Posterior cingulate gyrus (tissue), 11 donors: ENCODE results near the gene ARHGEF6.

Experiments
- DNase-seq, 10 donors: peaks; one replicate each; pipeline versions ENCODE4 v3.0.0 to v3.0.0-alpha.2; 2020 to 2021; ENCODE audit warnings: mixed read lengths in 3 of 10
- intact Hi-C: fragments of 100-400 bp; cut with DNase I; formaldehyde crosslinking; loops from one replicate; pipeline ENCODE4 v1.15.1; 2023

ARHGEF6 gene

DNA sequence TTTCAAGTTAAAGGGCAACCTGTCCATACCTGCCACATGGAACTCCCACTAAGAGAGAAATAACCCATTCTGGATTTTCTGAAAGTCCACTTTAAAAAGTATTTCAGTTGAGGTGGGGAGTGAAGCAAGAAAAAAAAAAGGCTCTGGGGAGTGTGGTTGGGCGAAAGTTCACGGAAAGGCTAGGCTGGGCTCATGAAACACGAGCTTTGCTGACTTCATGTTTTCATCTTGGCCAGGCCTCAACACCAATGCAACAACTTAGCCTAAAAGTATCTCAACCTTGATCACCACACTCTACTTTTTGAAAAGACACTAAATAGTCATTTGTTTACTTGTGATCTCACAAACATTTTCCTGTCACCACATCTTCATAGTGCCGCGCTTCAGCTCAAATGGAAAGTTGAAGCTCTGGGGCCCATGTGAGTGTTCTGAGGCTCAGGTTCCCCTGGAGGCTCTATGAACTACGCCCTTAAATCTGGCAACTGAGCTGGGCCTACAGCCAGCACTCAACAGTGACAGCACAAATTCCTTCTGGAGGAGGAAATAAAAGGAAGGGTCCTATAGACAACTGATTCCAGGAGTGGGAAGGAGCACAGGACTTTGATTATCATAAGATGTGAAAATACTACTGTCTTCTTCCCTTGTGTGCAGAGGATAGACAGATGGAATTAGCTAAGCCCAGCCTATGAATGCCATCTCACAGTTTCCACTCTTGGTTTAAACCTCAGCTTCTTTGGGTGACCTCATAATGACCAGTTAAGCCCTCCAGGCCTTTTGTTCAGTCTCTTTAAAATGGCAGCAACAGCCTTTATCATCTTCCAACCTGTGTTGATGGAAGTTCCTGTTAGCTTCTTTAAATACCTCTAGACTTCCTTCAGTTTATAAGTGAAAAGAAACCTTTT is 127.7 kb downstream of the ARHGEF6 start:
- intact Hi-C loops, result no loop called here
- no peak for DNase-seq

- intact Hi-C loops, result no loop called here
- DNase-seq, result no peak
Measured at GRCh38 chrX:136650811-136651210, 129.9 kb downstream of the ARHGEF6 start.

- intact Hi-C loops, result no loop called here
- no peak for DNase-seq
Measured at GRCh38 chrX:136647677-136648360, 132.9 kb downstream of the ARHGEF6 start, which contains the start of gene CD40LG. Gene CD40LG (plus strand): TSS chrX:136648158. CDS start chrX:136648249, 91 bp downstream.

DNA sequence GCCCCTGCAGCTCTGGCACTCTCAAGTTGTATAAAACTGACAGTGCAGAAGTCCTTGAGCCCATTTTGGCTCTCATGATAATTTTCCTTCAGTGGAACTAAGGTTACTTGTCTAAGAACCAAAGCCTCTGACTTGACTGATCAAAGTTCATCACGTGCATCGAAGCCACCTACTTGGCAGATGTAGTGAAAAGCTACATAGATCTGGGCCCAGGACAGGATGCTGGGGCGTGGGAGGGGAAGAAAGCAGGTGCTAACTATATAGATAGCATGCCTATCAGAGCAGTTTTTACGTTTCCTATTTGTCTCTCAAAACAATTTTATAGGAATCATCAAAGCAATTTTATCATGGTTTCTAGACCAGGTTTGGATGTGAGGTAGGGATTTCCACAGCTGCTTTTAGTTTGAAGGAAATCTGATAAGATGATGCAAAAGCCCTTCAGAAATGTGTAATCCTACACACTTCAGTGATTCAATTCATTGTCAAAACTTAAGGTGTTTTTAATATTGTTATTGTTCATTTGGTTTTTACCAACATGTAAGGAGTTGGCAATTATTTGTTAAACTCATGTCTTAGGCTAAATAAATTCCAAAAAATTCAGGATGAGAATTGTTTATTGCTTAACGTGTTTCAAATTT is 134.0 kb downstream of the ARHGEF6 start:
- intact Hi-C loops, result no loop called here
- DNase-seq, result no peak

GRCh38 chrX:136643243-136643642 is 137.5 kb downstream of the ARHGEF6 start:
- intact Hi-C loops, result no loop called here
- no peak for DNase-seq

DNA sequence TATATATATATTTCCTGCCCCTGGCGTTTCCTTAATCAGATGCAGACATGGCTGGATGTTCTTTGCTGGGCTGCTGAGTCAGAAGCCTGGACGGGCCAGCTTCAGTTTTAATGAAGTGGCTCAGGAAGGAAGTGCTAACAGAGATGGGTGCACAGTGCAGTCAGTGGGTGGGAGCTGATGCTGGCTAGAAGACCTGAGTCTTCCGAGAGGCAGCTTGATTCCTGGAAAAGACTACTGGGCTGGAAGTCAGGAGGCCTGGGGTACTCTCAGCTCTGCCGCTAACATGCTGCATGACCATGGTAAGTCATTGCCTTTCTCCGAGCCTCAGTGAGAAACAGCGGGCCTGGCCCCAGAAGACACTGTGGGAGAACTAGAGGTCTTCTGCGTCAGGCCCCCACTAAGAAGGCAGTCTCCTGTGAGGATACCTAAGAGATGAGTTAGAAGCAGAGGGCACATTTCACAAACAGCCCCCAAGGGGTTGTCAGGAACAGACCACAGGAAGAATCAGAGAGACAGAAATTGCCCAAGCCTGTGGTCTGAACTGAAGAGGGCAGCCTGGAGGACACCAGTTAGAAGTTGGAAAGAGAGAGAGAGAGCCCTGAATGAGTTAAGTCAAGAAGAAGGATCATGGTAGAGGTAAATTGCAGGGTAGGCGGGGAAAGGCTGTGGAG is 141.1 kb downstream of the ARHGEF6 start:
- no peak for DNase-seq
- intact Hi-C loops, result no loop called here

- intact Hi-C loops, result no loop called here
- DNase-seq, result no peak
Measured at GRCh38 chrX:136636121-136636520, 144.6 kb downstream of the ARHGEF6 start.

DNA sequence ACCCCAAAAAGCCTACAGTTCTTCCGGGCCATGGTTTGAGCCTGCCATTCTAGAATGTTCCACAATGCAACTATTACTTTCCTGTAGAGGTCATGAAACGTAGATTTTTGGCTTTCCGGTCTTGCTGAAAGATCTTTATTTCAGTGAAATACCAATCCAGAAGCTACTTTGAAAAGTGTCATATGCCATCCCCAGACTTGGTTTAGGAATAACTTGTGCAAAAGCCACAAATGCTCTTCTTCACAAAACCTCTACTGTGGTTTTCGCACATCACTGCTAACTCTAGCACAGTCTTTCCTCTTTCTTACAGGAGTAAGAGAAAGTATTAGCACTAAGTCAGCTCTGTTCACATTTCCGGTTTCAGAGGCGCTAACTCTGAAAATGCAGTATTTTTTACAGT is 145.5 kb downstream of the ARHGEF6 start:
- no peak for DNase-seq
- intact Hi-C loops, result no loop called here

DNA sequence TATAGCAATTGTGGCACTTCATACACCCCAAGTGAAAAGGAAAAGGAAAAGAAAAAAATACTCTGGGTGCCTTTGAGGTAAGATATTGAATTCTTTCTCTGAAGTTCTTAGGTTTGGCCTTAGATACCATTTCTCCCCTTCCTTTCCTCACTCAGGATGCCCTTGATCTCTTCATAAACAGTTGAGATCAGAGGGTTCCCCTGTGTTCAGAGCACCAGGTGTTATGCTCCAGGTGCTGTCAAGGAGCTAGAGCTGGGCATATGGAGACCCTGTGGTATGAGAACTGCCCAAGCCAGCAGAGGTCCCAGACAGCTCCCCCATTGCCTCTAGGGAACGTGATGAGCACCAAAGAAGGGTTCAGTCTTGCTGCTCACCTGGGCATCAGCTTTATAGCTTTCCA is 149.9 kb downstream of the ARHGEF6 start:
- no peak for DNase-seq
- intact Hi-C loops, result no loop called here

DNA sequence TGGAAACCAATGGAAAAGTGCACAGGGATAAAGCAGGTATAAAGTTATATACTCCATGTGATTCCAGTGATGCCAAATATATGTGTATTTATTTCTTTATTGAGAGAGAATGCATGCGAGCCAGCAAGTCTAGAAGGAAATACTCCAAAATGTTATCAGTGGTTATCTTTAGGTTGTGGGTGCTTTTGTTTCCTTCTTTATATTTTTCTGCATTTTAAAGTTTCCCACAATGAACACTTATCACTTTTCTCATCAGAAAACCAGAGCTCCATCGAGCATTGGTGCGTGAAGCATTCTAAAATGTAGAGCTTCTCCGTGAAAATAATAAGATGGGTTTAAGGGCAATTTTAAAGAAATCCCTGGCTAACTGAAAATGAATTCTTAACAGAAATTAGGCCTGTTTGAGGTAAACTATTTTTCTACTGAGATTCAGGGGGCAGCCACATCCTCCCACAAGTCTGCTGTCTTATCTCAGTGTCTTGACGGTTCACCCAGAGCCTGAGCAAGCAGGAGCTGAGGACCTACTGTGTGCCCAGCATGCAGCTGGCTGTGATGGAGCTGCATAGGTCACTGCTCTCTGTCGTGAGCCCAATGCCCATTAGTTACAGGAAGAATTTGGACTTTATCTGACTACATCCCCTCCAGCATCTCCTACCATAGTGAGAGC is 151.5 kb downstream of the ARHGEF6 start:
- DNase-seq, result no peak
- intact Hi-C loops, result no loop called here

DNA sequence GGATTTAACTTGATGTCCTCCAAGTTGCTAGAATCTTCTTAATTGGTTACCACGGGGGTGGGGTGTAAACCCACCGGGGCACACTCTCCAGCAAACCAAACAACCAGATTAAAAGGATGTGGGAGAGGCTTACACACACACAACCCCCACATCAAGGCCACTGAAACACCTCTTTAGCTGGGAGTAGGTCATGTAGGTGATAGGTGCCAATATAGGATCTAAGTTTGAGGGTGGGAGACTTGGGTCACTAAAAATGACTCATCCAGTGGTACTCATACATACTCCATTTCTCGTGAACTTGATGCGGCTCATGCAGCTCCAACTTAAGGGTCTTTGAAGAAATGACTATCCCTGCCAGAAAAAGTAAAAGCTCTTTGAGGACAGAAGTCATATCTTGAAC is 153.3 kb downstream of the ARHGEF6 start:
- no peak for DNase-seq
- intact Hi-C loops, result no loop called here

DNA sequence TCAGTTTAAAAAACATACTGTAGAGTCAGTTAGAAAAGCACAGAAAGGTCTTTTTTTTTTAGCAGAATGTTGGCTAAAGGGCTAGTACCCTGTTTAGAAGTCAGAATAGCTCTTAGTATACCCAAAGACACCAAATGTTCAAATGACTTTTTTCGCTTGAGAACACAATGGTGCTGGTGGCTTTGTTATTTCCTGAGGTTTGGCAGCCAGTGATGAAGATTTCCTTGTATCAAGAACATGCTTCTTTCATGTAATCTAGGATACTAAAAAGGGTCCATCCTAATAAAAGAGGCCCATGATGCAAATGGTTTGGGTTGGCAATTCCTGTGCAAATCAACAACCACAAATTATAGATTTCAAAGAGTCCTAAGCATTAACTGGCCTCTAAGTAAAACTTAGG is 153.8 kb downstream of the ARHGEF6 start:
- intact Hi-C loops, result no loop called here

GRCh38 chrX:136626237-136626636 is 154.5 kb downstream of the ARHGEF6 start:
- DNase-seq, result no peak
- intact Hi-C loops, result no loop called here

More for the DNA sequence above, 153.8 kb downstream of the ARHGEF6 start:
- no peak for DNase-seq

DNA sequence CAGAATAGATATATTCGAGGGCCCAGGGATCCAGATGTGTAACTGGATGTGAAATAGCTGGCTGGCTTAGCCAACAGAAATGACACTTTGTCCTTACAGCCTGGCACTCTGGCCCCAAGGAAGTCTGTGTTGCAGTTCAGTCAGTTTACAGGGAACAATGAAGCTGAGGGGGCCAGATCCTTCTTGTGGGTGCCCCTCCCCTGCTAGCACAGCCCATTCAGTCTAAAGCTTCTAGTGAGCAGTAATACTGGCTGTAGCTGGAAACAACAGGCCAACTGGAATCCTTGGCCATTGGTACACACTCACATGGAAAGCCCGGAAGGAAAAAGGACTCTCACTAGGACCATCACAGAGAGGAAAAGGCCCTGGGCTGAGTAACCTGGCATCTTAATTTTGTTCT is 155.5 kb downstream of the ARHGEF6 start:
- no peak for DNase-seq
- intact Hi-C loops, result no loop called here

DNA sequence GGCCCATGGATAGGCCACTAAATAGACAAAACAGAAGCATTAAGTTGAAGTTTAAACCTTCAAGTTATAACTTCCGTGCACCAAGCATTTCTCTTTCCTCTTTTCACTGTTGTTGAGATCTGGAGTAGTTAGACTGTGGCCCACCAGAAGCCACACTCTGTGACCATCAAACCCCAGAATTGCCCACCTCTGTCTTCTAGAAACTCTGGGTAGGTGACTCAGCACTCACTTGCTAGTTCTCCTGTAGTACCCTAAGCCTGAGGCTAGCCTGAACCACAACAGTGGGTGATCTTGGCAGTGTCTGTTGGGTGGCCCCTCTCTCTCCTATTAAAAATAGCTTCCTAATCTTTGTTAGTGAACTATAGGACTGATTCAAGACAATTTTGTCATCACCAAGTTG is 157.3 kb downstream of the ARHGEF6 start:
- no peak for DNase-seq
- intact Hi-C loops, result no loop called here

- no peak for DNase-seq
- intact Hi-C loops, result no loop called here
Measured at GRCh38 chrX:136622568-136622967, 158.2 kb downstream of the ARHGEF6 start.

- intact Hi-C loops, result no loop called here
- no peak for DNase-seq
Measured at GRCh38 chrX:136620780-136621179, 160.0 kb downstream of the ARHGEF6 start.

DNA sequence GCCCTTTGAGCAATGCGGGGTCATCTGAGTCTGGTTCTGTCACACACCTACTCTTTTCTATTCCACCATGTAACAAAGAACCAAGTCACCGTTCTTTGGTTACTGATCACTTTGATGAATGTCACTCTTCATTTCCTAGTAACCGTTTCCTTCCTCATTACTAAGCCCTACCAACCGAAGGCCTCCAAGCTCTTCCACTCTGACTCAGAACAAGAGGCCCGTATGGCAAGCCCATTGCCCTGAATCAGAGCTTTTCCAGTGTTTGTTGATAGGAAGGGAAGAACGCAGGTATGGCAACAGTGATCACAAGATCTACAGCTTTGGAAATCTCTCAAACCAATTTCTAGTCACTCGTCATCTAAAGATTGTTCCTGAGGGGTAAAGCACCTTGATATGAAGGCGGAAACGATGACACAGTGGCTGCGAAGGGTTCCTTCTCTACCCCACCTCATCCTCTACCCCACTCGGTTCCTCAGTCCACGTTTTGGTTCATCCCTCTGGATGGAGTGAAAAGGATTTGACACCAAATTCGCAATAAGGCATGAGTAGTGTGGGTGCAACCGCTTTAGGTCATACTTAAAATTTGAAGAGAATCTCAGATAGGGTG is 160.7 kb downstream of the ARHGEF6 start:
- intact Hi-C loops, result no loop called here
- no peak for DNase-seq

DNA sequence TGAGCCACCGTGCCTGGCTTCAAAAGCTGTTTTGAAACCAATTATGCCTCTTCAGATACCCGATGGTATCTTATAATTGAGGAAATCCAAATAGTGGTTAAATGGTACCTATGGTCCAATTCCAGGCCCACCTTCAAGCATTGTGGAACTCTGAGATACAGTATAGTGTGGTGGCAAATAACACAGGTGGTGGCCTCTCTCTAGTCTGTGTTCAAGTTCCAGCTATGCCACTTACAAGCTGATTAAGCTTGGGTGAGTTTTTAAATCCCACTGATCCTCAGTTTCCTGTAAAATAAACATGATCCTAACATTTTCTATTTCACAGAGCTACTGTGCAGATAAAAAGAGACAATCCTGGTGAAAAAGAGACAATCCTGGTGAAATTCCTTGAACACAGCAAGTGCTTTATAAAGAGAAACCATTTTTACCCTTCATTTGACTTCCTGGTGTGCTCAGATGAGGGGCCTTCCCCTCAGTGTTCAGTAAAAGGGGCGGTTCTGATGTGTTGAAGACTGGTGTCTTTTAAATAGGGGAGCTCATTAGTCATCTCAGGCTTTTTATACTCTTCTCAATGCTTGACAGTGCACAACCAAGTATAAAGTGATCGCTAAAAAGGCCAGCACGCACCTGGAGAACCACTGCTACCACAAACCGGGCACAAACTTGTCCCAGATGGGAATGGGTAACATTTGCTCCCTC is 163.6 kb downstream of the ARHGEF6 start:
- no peak for DNase-seq
- intact Hi-C loops, result no loop called here
